HG02938 (cell line): ENCODE results near the gene SCP2.
"Not testable (repeated sequence)": the region's sequence is repeated elsewhere in the genome, so short reads cannot be mapped to it uniquely, and the experiment has no call there.

Experiments used
- ATAC-seq: cut with Tn5 transposase; IDR thresholded peaks from one replicate; pipeline ENCODE4 v1.9.1; 2021; ENCODE audit warnings: mild to moderate bottlenecking, moderate library complexity; ENCODE audit not compliant: unreplicated experiment

SCP2 gene

DNA sequence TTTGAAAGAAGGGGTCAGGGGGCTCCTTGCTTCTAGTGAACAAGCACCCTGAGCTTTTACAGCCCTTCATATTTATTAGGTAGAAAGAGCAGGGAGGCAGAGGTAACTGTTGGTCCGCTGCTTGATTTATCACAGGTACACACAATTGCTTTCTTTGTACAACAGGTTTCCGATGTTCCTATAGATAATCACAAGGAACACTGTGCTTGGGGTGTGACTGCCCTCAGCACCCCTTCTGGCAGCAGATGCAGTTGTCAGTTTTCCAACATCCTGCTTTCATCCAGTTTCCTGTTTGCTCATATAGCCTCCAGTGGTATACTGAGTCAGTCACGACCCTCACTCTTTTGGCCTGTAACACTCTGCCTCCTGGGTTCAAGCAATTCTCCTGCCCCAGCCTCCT is 40.6 kb downstream of the SCP2 start:
- ATAC-seq: no peak

DNA sequence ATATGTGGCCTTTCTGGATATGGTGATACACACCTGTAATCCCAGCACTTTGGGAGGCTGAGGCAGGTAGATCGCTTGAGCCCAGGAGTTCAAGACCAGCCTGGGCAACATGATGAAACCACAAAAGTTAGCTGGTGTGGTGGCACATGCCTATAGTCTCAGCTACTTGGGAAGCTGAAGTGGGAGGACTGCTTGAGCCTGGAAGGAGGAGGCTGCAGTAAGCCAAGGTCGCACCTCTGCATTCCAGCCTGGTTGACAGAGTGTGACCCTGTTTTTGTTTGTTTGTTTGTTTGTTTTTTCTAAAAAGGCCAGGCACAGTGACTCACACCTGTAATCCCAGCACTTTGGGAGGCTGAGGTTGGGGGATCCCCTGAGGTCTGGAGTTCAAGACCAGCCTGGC is 42.2 kb downstream of the SCP2 start:
- not testable (repeated sequence) for ATAC-seq

DNA sequence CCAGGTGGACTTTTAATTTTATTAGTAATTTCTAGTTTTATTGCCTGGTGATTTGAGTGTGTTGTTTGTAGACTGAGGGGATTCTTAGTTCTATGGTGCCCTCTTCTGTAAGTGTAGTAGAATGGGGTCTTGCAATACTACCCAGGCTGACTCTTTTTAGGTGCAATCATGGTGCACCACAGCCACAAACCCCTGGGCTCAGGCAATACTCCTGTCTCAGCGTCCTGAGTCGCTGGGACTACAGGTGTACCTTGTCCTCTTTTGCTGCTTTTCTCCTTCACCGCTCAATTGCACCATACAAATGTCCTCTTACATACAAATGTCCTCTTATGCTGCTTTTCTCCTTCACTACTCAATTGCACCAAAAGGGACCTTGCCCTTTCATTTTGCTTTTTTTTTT is 43.1 kb downstream of the SCP2 start:
- no peak for ATAC-seq

DNA sequence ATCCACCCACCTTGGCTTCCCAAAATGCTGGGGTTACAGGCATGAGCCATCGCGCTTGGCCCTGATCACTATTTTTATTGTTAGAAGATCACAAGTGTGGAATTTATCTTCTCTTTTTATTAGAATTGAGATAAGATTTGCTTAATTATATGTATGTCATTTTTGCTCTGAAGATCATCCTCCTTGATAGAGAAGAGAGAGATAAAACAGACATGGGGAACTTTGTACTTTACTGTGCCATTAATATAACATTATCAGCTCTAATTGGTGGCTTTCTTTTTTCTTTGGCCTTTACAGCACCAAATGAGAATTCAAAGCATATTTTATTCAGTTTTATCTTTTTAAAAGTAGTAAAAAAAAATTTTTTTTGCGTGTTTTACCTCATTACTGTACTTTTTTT is 46.8 kb downstream of the SCP2 start:
- no peak for ATAC-seq

DNA sequence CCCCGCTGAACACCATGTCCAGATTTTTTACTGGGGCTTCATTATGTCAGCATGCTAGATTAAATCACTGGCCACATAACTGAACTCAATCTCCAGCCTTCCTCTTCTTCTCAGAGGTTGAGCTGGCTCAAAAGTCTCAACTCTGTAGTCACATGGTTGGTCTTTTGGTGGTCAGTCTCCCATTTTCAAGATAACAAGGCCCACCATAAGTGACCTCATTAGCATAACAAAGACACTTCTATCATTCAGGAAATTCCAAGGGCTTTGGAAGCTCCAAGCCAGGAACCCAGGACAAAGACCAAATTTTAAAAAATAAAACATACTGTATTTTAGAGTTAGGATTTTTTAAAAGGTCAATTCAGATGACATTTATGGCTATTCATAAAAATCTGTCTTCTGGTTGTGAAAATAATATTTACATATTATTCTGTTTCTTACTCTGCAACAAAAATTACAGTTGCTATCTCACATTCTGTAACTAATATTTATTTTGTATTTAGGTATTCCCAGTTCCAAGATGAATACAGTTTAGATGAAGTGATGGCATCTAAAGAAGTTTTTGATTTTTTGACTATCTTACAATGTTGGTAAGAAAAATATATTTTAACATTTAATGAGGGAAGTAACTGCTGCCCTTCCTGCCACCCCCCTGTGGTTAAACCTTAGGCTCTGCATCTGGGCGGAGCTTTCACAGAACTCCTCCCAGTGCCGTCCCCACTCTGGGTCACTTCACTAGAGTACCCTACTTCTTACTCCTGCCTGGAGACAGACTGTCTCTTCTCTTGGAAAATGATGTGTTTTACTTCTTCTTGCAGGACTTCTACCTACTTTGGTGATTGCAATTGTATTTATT is 49.3 kb downstream of the SCP2 start:
- no peak for ATAC-seq

DNA sequence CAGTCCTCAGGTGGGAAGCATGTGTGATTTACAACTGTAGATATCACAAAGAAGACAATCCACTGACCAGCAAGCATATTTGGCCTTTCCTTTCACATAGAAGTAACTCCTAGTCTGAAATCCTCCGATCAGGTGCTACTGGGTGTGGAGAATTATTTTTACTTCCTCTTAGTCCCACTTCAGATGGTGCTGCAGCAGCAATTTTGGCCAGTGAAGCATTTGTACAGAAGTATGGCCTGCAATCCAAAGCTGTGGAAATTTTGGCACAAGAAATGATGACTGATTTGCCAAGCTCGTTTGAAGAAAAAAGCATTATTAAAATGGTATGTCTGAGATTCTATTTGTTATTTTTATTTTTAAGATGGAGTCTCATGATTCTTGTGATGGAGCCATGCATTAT is 51.0 kb downstream of the SCP2 start:
- no peak for ATAC-seq

DNA sequence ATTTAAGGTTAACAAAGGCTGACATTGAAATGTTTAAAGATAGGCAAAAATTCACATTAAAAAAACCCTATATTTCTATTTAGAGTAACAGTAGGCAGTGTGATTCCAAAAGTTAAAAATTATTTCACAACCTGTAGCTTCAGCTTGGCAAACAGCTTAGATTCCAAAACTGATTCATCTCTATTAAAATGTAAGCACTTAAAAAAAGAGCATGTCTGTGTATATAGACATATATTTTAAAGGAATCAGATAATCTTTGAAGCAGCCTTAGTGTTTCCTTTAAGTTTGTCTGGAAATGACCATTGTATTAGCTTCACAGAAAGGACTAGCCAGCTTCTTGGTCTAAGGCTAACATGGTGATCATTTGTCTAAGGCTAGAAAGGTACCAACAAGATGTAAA is 65.7 kb downstream of the SCP2 start:
- ATAC-seq: not testable (repeated sequence)

DNA sequence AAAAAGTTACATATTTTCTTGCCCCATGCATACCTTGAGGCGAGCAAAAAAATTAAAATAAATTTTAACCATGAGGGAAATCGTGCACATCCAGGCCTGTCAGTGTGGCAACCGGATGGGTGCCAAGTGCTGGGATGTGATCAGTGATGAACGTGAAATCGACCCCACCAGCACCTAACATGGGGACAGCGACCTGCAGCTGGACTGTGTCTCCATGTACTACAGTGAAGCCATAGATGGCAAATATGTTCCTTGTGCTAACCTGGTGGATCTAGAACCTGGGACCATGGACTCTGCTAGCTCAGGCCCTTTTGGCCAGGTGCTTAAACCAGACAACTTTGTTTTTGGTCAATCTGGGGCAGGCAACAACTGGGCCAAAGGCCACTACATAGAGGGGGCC is 67.6 kb downstream of the SCP2 start:
- ATAC-seq: no peak

DNA sequence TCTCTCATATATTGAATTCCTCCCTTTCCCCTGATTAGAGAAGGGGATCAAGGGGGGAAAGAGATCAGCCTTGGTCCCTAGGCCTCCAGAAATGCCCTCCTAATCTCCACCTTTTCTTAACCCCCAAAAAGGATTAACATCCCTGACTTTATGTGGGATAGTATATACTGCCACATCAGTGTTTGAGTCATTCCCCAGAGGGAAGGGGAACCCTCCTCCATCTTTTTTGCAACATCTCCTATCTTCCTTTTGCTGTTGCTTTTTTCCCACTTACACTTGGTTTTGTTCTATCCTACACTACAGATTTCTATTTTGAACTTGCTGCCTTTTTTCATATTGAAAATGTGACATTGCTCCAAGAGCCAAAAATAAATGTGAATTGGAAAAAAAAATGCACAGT is 69.6 kb downstream of the SCP2 start:
- ATAC-seq: no peak

DNA sequence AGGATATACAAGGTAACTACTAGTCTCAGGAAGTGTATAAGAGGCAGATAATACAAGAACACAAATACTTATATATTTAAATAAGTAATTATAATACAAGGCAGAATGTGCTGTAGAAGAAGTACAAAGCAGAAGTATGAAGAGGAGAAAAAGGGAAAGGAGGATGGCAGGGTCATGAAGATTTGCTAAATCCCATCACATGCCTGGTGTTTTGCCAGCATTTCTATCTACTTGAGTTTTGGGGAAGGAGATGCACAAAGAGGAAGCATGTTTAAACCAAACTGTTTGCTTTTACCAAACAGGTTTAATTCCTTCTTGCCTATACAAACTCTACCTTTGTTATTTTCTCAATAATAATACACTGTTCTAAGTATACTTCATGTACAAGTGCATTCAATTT is 74.1 kb downstream of the SCP2 start:
- ATAC-seq: no peak

DNA sequence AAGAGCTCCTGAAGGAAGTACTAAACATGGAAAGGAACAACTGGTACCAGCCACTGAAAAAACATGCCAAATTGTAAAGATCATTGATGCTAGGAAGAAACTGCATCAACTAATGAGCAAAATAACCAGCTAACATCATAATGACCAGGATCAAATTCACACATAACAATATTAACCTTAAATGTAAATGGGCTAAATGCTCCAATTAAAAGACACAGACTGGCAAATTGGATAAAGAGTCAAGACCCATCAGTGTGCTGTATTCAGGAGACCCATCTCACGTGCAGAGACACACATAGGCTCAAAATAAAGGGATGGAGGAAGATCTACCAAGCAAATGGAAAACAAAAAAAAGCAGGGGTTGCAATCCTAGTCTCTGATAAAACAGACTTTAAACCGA is 79.5 kb downstream of the SCP2 start:
- ATAC-seq: not testable (repeated sequence)

DNA sequence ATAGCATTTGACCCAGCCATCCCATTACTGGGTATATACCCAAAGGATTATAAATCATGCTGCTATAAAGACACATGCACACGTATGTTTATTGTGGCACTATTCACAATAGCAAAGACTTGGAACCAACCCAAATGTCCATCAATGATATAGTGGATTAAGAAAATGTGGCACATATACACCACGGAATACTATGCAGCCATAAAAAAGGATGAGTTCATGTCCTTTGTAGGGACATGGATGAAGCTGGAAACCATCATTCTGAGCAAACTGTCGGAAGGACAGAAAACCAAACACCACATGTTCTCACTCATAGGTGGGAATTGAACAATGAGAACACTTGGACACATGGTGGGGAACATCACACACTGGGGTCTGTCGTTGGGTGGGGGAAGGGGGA is 83.2 kb downstream of the SCP2 start:
- ATAC-seq: not testable (repeated sequence)

DNA sequence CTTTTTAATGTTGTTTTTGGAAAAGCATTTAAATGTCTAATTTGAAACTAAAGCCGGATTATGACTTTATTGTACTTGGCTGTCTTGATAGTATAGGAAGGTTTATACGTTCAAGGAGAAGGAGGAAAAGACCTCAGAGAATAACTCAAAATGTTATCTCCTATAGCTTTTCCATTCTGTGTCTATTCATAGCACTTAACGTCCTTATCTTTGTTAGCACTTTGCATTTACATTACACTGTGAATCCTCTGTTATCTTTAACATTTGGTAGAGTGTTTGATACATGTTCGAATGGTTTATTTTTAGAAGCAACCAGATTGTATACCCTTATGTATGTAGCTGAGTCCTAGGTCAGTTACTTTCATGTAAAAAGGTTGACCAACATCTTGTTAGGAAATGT is 84.1 kb downstream of the SCP2 start:
- no peak for ATAC-seq

DNA sequence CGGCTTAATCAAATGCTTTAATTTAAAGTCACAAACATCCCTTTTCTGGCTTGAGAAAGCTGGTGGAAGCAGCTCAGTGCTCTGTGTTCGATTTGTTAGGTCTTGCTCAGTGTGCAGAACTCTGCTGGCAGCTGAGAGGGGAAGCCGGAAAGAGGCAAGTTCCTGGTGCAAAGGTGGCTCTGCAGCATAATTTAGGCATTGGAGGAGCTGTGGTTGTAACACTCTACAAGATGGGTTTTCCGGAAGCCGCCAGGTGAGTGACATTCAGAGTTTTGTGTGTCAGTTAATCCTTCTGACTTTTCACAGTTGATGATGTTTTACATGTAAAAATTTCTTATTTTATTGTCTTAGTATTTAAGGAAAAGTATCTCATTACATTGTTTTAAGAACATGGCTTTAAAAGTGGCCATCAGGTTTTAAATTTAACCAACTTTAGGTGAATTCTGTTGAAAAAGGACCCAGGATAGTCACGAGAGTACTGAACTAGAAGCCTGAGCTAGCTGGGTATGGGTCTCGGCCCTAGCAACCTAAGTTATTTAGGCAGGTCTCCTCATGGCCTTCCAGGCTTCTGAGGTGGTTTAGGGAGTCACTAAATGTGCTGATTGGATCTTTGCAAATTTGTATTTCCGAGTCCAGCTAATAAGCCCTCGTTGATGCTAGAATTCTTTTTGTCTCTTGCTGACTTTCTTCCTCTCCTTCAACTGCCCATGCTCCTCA is 87.9 kb downstream of the SCP2 start:
- peak; percentile 91 for ATAC-seq

DNA sequence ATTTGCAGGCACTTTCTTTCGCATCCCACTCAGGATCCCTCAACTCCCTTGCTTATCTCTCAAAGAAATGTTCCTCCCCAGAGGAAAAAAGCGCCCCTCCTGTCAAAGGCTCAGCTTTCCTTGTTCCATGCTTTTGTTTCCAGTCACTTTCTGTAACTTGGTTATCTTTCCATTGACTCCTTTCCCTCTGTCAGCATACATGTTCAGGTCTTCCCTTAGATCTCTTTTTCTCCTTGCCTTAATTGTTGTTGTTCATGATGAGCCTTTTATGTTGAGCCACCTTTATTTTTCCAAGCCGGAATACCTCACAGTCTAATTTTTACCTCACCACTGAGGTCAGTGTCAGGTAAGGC is 88.4 kb downstream of the SCP2 start:
- ATAC-seq: no peak

DNA sequence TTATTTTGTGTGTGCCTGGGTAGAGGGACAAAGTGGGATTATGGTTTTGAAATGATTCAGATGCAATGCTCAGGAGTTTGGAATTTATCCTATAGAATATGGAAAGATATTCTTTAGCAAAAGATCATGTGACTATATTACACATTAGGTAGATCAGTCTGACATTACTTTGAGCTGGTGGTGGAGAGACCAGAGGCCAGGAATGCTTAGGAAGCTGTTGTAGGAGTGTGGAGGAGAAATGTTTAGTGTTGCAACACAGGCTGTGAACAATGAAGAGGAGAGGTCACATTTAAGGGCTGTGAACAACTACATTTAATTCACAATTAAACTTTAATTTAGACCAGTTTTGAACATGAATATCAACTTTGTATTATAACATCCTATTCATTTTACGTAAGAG is 89.6 kb downstream of the SCP2 start:
- no peak for ATAC-seq

DNA sequence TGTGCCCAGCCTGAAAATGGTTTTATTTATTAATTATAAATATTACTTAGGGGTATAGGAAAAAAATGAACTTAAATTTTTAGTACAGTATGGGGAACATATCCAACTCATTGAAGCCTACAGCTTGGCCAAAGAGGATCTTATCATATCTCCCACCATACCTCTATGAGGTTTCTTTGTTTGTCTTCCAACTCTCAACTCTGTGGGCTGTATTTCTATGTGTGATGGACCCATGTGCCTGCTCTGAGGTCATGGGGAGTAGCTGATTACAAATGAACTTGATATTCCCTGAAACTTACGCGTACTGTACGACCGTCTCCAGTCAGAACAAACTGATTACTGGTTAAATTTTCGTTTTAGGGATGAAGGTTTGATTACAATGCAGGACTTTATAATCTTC is 93.5 kb downstream of the SCP2 start:
- no peak for ATAC-seq

DNA sequence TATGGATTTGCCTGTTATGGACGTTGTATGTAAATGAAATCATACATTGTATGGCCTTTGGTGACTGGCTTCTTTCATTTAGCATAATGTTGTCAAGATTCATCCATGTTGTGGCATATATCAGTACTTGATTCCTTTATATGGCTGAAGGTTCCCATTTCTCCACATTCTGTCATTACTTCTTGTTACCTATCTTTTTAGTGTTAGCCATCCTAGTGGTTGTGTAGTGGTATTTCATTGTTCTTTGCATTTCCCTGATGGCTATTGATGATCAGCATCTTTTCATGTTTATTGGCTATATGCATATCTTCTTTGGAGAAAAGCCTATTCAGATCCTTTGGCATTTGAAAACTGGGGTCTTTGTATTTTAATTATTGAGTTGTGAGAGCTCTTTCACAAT is 95.1 kb downstream of the SCP2 start:
- ATAC-seq: no peak

DNA sequence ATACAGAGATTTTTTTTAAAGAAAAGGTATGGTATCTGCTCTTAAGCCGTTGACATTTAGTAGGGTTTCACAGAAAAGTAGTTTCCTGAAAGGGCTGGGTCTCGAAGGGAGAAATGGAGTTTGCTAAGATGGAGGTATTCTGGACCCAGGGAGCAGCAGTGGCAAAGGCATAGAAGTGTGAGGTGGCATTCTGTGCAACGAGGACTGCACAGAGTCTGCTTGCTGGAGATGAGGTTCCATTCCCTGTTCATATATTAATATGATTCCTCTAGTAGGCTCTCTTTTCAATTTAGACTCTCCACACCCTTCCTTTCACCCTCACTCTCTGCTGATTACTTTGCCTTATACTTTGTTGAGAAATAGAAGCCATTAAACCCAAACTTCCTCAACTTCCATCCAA is 96.5 kb downstream of the SCP2 start:
- ATAC-seq: no peak

DNA sequence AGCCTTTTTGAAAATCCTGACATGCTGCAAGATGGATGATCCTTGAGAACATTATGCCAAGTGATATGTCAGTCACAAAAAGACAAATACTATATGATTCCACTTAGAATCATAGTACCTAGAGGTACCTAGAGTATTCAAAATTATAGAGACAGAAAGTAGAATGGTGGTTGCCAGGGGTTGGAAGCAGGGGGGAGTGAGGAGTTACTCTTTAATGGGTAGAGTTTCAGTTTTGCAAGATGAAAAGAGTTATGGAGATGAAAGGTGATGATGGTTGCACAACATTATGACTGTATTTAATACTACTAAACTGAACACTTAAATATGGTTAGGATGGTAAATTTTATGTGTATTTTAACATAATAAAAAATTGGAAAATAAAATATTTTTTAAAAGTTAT is 97.0 kb downstream of the SCP2 start:
- ATAC-seq: no peak

DNA sequence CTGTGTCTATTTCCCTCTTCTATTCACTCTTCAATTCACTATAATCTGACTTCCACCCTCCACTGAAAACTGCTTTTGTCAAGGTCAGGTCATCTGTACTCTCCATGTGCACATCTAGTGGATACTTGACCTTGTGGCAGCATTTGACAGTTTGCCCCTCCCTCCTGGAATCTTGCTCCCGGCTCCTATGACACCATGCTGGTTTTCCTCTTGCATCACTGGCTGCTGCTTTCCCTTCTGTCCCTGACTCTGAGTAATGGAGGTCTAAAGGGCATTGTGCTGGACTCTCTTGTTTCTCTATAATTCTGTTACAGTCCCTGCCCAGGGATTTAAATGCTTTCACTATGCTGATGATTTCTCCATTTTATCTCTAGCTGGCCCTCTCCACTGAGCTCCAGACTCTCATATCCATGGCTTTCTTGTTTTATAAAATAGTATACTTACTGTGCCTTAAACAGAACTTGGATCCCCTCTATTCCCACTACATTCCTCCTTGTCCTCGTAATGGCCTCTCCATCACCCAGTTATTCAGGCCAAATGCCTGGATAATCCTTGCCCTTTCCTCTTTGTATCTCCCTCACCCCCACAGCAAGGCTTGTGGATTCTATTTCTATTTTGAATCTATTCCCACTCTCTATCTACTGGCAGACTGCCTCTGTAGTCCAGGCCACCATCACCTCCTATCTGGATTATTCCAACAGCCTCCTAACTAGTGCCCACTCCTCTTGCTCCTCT is 98.1 kb downstream of the SCP2 start:
- no peak for ATAC-seq

DNA sequence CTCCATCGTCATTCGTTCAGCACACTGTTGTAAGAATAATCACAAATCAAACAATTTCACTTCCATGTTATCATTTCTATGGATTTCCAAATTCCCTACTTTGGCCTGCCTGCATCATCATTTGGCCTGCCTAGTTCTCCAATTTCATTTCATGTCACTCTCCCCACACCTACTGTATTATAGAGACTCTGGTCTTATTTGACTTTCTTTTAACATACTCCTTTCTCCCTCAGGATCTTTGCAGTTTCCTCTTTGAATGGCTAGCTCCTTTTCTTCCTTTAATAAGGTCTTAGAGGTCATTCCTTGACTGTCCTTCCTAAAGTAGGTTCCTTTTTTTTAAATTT is 98.7 kb downstream of the SCP2 start:
- no peak for ATAC-seq
